PFSK-1 (cell line): ENCODE measurements around the gene PRPH.

Experiments
- FOXP2 ChIP-seq: optimal IDR thresholded peaks from 2 replicates; pipeline ENCODE3; 2011; ENCODE audit warnings: borderline replicate concordance, control low read depth, inconsistent platforms; ENCODE audit not compliant: insufficient read depth; ENCODE audit errors: extremely low read length, extremely low read depth
- POLR2AphosphoS5 ChIP-seq: IDR thresholded peaks from 2 replicates; pipeline ENCODE4 v1.6.1; 2012; ENCODE audit warnings: low read depth, mild to moderate bottlenecking, control low read depth, low read length, moderate library complexity

- TF ChIP-seq POLR2AphosphoS5 (no peak), FOXP2 (no peak)
Measured at GRCh38 chr12:49284672-49285071, 10.3 kb upstream of the PRPH start.
